HL-60/S4 (cell line): ENCODE data around the gene PHLDB3.

ENCODE experiments used
- in situ Hi-C: fragments of 300-500 bp; cut with MboI; formaldehyde crosslinking; loops from 2 replicates; pipeline ENCODE4 v1.14.3; 2022; ENCODE audit warnings: low sequenced_read_pairs

The PHLDB3 gene

GRCh38 chr19:43471091-43471490 lies 33.5 kb downstream of the PHLDB3 start:
- in situ Hi-C loops: no loop called here

DNA sequence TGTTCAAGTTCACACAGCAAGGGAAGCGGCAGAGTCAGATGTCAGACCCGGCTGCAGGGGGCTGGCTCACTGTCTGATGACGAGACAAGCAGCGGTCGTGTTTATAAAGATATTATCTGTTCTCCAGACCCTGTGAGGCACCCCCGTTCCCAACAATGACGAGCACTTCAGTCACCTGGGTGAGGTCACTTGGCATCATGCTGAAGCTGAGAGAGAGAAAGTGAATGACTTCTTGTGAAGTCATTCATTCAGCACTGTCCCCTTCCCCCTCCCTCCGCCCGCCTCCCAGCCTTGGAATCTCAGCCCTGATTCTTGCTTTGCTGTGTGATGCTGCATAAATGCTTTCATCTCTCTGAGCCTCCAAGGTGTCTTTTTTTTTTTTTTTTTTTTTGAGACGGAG lies 34.3 kb downstream of the PHLDB3 start:
- in situ Hi-C loops: no loop called here

DNA sequence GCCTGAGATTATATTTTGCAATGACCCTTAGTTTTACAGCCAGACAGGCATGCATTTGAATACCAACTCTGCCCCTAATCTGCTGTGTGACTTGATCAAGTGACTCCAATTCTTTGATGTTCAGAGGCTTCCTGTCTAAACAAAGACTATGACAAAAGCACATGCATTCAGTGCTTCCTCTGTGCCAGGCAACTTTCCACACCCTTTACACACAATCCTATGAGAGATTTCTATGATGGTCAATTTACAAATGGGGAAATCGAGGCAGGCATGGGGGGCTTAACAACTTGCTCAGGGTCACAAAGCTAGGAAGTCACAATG lies 35.4 kb downstream of the PHLDB3 start:
- in situ Hi-C loops: no loop called here

DNA sequence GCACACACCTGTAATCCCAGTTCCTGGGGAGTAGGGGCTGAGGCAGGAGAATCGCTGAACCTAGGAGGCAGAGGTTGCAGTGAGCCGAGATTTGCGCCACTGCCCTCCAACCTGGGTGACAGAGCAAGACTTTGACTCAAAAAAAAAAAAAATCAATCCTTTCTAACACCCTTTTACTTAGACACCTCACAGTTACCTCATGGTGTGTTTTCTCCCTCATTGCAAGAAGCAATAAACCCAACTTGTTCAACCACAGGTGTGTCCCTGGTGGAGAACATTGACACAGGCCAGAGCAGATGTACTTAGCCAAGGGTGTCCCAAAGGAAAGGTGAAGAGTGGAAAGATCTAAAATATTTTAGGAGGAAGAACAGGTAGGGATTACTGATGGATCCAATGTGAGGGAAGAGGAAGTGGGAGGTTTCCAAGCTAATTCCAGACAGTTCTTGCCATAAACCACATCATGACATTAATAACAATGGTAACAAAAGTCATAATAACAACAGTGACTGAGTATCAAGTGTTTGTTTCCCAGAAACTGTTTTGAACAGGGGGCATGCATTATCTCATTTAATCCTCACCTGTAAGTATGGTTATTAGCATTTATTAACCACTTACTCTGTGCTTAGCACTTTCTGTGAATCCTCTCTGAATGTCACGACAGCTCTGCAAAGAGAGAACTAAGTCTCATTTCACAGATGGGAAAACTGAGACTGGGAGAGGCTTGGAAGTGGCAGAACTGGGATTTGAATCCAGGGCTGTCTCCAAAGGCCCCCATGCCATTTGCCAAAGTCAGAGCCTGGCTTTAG lies 36.0 kb downstream of the PHLDB3 start:
- in situ Hi-C loops: no loop called here

DNA sequence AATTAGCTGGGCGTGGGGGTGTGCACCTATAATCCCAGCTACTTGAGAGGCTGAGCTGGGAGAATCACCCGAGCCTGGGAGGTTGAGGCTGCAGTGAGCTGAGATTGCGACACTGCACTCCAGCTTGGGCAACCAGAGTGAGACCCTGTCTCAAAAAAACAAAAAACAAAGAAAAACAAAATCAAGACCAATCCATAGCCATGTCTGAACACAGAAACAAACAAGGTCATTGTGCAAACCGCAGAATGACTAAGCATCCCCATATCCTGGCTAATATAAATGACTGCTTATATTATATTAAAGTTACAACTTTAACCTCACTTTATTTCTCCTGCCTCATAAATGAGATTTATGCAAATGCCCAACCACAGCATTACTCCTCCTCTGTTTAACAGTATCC lies 36.8 kb downstream of the PHLDB3 start:
- in situ Hi-C loops: no loop called here

DNA sequence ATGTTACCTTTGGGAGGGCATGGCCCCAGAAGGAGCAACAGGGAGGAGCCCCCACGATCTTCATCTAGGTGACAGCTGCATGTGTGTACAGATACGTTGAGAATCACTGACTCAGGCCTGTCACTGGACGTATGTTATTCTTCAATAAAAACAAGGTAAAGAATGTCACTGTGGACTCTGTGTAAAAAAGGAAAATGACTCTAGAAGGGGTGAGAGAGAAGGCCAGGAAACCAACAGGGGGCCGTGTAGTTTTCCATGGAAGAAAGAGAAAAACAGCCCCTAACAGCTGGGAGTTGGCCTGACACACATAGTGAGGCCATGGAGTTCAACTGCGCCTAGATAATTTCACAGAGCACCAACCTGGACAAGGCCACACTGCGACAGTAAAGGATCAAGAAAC lies 37.3 kb downstream of the PHLDB3 start:
- in situ Hi-C loops: no loop called here

- in situ Hi-C loops: no loop called here
Observed at GRCh38 chr19:43466793-43467192, 37.8 kb downstream of the PHLDB3 start.

DNA sequence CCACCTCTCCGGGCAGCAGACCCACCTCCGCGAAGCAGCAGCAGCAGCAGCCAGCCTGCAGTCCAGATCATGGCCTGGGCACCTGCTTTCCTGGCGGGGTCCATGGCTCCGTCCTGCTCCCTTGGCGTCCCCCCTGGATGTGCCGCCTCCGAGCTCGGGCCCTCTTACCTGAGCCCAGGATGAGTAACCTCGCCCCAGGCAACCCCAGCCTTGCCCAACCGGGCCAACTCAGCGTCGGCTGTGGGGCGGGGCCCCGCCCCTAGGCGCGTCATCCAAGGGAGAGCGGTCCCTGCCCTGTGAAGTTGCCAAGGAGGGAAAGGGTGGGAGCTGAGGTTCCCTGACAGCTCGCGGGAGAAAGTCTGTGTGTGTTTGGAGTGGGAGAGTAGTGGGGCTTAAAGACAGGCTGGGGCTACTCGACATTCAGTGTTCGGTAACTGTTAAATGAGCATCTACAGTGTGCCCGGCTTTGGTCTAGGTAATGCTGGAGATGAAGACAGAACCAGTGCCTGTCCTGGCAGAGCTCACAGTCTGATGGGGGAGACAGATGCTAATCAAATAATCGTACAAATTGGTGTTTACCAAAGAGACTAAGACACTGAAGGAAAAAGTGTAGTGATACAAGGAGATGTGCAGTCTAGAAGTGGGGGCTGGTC lies 39.0 kb downstream of the PHLDB3 start, which contains the start of gene LYPD3:
Gene LYPD3, minus strand, starts transcription at position 141 of the 653 bp plus-strand sequence. Its CDS starts 37 bp downstream, at position 104.
- in situ Hi-C loops: no loop called here

GRCh38 chr19:43464134-43464775 lies 40.3 kb downstream of the PHLDB3 start:
- in situ Hi-C loops: no loop called here

DNA sequence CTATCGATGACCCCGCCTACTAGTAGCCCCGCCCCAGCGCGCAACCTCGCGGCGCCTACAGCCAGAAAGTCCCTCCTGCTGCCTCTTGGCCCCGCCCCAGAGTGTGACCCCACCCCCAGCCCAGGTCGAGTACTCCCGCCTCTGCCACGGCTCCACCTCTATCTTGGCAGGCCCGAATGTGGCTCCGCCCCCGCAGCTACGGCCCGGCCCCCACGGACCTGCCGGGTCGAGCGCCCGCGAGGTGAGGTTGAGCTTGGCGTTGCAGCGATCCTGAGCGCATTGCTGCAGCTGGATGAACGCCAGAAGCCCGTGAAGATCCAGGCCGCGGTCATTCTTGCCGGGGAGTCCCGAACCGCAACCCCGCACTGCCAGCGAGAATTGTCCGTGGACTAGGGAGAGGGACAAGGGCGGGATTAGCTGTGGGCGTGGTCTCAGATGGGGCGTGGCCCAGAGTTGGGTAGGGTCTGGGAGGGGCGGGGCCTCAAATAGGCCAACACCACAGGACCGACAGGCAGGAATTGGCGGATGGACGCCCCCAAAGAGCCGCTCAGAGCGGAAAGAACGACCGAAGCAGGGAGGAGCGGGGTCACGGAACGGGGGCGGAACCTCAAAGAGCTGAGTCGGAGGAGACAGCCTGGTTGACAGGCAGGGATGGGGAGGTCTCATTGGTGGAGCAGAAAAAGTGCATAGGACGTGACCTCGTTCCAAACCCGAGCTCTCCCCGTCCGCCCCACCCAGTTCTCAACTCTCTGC lies 41.0 kb downstream of the PHLDB3 start:
- in situ Hi-C loops: no loop called here

GRCh38 chr19:43462785-43463380 lies 41.7 kb downstream of the PHLDB3 start:
- in situ Hi-C loops: no loop called here

DNA sequence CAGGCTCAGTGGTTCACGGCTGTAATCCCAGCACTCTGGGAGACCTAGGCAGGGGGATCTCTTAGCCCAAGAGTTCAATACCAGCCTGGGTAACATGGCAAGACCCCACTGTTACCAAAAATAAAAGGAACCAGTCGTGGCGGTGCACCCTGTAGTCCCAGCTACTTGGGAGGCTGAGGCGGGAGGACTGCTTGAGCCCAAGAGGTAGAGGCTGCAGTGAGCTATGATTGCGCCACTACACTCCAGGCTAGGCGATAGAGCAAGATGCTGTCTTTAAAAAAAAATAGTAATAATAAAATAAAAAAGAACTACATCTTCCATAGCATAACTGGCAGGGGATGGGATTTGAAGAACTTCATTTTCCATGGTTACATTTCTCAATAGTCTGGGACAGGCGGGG lies 42.2 kb downstream of the PHLDB3 start:
- in situ Hi-C loops: no loop called here

- in situ Hi-C loops: no loop called here
Observed at GRCh38 chr19:43461303-43461702, 43.2 kb downstream of the PHLDB3 start.

DNA sequence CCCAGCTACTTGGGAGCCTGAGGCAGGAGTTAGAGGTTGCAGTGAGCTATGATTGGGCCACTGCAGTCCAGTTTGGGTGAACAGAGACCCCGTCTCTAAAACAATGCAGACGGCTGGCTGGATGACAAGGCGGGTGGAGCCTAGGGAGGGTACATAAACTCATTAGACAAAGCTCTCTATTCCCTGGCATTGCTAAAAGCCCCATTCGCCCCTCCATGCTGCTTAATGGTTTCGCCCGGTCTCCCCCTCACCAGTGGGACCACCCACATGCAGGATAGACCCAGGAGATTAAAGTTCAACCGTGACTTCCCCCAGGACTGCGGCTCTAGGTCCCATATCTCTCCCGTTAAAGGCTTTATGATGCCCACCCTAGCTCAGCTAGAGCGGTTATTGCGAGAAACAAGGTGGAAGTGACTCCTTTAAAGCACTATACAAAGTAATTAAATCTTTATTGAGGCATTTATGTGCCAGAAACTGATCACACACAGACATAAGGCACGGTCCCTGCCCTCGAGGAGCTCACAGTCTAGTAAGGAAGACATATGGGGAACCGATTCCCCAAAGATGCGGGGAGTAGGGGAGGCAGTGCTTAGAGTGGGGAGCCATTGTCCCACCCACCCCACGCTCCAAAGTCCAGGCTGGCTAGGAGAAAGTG lies 44.1 kb downstream of the PHLDB3 start:
- in situ Hi-C loops: no loop called here

DNA sequence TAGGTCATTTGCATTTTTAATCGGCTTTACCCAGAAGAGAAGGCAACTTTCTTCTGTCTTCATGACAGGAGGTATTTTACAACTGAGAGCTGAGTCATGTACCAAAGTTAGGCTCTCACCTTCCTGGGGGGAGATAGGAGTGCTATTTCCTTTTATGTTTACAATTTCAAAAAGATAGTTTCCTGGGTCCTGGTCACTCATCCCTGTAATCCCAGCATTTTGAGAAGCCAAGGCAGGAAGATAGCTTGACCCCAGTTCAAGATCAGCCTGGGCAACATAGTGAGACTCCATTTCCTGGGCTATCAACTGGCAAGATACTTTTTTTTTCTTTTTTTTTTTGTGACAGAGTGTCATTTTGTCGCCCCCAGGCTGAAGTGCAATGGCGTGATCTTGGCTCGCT lies 46.7 kb downstream of the PHLDB3 start:
- in situ Hi-C loops: no loop called here

GRCh38 chr19:43455321-43456113 lies 49.0 kb downstream of the PHLDB3 start:
- in situ Hi-C loops: no loop called here

GRCh38 chr19:43454031-43454430 lies 50.5 kb downstream of the PHLDB3 start:
- in situ Hi-C loops: no loop called here

GRCh38 chr19:43452582-43452981 lies 52.0 kb downstream of the PHLDB3 start:
- in situ Hi-C loops: no loop called here

- in situ Hi-C loops: no loop called here
Observed at GRCh38 chr19:43450545-43450997, 54.0 kb downstream of the PHLDB3 start.
